Measurements from ENCODE around the gene CCDC7.
"Not testable (repeated sequence)": the region's sequence is repeated elsewhere in the genome, so short reads cannot be mapped to it uniquely, and the experiment has no call there.

The CCDC7 gene

DNA sequence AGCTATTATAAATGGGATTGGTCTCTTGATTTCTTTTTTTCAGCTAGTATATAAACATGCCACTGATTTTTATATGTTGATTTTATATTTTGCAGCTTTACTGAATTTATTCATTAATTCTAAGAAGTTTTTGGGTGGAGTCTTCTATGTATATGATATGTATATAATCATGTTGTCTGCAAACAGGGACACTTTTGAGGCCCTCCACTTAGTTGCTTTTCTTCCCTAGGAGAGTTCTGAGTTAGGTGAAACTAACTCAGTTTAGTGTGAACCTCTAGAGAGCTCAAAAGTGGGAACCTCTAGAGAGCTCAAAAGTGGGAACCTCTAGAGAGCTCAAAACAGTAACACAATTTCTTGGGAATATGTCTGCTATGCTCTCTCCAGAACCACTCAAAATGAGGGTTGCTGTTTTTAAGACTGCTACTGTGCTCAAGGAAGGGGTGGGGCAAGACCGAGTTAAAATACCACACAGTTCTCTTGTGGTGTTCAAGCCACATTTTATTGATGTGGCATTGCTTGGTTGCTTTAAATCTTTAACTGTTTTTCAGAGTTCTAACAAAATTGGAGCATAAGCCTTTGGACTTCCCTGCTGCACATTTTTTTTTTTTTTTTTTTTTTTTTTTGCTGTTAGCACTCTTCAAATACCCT, 13.2 kb downstream of the CCDC7 start:
- DNase-seq, result no peak

DNA sequence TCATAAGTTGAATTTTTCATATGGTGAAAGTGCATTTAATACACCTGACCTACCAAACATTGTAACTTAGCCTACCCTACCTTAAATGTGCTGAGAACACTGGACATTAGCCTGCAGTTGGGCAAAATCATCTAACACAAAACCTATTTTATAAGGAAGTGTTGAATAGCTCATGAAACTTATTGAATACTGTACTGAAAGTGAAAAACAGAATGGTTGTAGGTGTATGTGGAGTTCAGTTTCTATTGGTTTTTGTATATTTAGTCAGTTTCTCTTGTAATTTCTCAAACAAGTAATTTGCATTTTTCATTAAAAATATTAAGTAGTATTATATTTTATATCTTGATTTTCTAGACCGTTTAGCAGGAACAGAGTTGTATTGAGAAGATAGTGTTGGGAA, 15.3 kb downstream of the CCDC7 start:
- DNase-seq, result no peak

DNA sequence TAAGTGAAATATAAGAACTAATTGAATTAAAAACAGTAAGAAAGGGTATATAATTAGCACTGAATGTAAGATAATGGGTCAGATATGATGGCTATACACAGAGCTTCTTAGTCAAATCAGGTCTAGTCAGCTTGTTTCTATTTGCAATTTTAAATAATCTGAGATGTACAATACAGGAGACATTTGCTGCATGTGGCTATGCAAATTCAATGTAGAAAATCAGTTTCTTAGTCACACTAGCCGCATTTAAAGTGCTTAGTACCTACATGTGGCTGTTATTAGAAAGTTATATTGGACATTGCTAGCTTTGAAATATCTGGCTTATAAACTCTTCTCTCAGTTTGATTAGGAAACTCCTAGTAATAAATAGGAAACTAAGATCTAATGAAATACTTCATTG, 25.3 kb downstream of the CCDC7 start:
- no peak for DNase-seq

DNA sequence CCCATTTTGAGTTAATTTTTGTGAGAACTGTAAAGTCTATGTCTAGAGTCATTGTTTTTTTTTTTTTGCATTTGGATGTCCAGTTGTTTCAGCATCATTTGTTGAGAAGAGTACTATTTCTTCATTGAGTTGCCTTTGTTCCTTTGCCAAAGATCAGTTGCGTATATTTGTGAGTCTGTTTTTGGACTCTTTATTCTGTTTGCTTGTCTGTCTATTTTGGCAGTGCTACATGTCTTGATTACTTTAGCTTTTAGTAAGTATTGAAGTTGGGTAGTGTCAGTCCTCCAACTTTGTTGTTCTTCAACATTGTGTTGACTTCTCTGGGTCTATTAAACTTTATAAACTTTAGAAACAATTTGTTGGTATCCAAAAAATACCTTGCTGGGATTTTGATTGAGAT, 31.6 kb downstream of the CCDC7 start:
- DNase-seq, result no peak

DNA sequence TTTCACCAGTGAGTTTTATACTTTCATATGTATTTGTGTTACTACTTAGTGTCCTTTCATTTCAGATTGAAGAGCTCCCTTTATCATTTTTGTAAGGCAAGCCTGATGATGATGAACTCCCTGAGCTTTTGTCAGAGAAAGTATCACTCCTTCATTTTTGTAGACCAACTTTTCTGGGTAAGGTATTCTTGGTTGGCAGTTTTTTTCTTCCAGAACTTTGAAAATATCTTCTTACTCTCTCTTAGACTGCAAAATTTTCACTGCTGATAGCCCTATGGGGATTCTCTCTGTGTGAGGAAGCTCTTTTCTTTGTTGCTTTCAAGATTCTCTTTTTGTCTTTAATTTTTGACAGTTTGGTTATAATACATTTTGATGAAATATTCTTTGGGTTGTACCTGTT, 35.7 kb downstream of the CCDC7 start:
- no peak for DNase-seq

DNA sequence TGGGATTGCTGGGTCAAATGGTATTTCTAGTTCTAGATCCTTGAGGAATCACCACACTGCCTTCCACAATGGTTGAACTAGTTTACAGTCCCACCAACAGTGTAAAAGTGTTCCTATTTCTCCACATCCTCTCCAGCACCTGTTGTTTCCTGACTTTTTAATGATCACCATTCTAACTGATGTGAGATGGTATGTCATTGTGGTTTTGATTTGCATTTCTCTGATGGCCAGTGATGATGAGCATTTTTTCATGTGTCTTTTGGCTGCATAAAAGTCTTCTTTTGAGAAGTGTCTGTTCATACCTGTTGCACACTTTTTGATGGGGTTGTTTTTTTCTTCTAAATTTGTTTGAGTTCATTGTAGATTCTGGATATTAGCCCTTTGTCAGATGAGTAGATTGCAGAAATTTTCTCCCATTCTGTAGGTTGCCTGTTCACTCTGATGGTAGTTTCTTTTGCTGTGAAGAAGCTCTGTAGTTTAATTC, 37.1 kb downstream of the CCDC7 start:
- not testable (repeated sequence) for DNase-seq

DNA sequence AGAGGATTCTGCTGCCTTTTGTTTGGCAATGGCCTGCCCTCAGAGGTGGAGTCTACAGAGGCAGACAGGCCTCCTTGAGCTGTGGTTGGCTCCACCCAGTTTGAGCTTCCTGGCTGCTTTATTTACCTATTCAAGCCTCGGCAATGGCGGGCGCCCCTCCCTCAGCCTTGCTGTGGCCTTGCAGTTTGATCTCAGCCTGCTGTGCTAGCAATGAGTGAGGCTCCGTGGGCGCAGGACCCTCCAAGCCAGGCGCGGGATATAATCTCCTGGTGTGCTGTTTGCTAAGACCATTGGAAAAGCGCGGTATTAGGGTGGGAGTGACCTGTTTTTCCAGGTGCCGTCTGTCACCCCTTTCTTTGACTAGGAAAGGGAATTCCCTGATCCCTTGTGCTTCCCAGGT, 42.1 kb downstream of the CCDC7 start:
- DNase-seq, result not testable (repeated sequence)

DNA sequence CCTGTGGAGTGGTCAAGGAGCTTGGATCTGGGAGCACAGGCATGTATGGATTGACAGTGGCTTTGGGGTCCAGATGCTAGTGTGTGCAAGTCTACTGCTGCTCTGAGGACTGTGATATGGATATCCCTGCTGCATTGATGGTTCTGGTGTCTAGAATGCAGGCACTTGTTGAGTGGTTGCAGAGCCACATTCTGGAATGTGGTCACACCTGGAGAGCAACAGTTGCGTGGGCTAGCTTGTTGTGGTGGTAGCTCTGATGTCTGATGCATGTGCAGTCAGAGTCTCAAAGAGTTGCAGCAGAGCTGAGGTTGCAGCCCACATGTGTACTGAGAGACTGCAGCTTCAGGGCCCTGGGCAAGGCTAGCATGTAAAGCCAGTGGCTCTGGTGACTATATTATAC, 43.2 kb downstream of the CCDC7 start:
- DNase-seq, result no peak

DNA sequence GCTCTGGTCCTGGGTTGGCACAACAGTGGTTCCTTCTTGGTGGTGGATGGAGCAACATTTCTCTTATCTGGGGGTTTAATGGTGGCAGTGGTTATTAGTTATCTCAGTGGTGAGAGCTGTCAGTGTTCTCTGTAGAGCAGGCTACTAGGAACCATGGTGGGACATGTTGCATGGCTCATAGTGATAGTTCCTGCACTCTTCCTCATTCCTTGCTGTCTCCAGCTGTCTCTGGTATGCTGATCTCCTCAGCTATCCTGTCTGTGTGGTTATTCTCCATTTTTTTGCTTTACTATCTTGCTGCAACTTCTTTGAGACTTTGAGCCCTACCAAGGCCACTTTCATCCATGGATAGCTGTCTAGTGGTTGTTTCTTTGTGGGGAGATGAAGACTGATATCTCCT, 44.0 kb downstream of the CCDC7 start:
- DNase-seq, result no peak

DNA sequence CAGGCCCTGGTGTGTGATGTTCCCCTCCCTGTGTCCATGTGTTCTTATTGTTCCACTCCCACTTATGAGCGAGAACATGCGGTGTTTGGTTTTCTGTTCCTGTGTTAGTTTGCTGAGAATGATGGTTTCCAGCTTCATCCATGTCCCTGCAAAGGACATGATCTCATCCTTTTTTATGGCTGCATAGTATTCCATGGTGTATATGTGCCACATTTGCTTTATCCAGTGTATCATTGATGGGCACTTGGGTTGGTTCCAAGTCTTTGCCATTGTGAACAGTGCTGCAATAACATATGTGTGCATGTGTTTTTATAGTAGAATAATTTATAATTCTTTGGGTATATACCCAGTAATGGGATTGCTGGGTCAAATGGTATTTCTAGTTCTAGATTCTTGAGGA, 48.6 kb downstream of the CCDC7 start:
- not testable (repeated sequence) for DNase-seq

DNA sequence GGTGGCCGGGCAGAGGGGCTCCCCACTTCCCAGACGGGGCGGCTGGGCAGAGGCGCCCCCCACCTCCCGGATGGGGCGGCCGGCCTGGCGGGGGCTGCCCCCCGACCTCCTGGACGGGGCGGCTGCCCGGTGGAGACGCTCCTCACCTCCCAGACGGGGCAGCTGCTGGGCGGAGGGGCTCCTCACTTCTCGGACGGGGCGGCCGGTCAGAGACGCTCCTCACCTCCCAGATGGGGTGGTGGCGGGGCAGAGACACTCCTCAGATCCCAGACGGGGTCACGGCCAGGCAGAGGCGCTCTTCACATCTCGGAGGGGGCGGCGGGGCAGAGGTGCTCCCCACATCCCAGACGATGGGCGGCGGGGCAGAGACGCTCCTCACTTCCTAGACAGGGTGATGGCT, 54.2 kb downstream of the CCDC7 start:
- not testable (repeated sequence) for DNase-seq

DNA sequence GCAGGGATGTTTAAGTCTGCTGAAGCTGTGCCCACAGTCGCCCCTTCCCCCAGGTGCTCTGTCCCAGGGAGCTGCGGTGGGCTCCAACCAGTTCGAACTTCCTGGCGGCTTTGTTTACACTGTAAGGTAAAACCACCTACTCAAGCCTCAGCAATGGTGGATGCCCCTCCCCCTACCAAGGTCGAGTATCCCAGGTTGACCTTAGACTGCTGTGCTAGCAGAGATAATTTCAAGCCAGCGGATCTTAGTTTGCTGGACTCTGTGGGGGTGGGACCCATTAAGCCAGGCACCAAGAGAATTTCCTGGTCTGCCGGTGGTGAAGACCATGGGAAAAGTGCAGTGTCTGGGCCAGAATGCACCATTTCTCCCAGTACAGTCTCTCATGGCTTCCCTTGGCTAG, 56.0 kb downstream of the CCDC7 start:
- DNase-seq, result no peak

DNA sequence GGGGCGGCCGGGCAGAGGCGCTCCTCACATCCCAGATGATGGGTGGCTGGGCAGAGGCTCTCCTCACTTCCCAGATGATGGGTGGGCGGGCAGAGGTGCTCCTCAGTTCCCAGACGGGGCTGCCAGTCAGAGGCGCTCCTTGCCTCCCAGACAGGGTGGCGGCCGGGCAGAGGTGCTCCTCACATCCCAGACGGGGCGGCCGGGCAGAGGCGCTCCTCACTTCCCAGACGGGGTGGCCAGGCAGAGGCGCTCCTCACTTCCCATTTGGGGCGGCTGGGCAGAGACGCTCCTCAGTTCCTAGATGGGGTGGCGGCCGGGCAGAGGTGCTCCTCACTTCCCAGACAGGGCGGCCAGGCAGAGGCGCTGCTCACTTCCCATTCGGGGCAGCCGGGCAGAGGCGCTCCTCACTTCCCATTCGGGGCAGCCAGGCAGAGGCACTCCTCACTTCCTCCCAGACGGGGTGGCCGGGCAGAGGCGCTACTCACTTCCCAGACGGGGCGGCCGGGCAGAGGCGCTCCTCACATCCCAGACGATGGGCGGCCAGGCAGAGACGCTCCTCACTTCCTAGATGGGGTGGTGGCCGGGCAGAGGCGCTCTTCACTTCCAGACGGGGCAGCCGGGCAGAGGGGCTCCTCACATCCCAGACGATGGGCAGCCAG, 60.0 kb downstream of the CCDC7 start:
- DNase-seq, result not testable (repeated sequence)

DNA sequence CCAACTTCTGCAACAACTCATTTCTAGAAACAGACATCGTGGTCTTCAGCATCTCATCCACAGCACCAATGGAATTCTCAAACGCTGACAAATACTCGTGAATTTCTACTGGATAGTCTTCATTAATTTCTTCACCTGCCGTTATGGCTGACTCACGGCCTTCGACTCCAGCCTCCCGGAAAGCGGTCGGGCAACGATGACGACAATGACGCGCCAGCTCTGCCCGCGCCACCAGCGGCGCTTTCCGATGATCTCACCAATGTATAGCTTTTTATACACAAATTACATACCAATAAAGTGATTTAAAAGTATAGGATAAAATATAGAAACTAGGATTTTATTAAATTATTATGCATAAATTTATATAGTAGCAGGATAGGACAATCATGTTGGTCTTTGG, 65.7 kb downstream of the CCDC7 start:
- no peak for DNase-seq

DNA sequence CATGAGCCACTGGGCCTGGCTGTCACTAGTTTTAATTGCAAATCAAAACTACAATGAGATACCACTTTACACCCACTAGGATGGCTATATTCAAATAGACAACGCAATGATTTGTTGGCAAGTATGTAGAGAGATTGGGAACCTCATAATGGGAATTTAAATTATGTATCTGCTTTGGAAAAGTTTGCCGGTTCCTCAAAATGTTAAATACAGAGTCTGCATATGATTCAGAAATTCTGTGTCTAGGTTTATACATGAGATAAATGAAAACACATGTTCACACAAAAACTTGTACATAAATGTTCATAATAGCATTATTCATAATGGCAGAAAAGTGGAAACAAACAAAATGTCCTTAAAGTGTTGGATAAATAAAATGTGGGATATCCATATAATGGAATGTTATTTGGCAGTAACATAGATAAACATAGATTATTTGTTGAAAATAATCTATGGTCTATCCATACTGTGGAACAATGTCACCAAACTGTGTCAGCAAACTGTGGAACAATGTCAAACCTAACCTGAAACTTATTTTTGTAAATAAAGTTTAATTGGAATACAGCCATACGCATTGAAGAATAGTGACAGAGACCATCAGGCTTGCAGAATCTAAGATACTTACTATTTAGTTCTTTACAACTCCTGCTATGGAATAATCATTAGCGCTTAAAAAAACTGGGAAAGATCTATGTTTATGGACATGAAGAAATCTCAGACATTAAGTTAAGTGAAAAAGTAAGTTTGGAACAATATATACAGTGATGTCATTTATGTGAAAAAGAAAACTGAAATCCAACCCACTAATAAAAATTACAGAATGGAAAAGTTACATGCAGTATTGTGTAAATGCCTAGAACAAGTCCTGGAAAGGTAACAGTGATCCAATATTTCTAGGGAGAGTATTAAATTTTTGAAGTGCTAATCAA, 70.9 kb downstream of the CCDC7 start:
- no peak for DNase-seq

DNA sequence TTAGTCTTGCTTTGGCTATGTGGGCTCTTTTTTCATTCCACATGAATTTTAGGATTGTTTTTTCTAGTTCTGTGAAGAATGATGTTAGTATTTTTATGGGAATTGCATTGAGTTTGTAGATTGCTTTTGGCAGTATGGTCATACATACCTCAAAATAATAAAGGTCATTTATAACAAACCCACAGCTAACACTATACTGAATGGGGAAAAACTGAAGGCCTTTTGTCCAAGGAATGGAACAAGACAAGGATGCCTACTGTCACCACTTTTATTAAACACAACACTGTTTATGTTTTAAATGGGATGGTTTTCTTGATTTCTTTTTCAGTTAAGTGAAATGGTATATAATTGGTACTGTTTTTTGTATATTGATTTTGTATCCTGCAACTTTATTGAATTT, 84.3 kb downstream of the CCDC7 start:
- no peak for DNase-seq

DNA sequence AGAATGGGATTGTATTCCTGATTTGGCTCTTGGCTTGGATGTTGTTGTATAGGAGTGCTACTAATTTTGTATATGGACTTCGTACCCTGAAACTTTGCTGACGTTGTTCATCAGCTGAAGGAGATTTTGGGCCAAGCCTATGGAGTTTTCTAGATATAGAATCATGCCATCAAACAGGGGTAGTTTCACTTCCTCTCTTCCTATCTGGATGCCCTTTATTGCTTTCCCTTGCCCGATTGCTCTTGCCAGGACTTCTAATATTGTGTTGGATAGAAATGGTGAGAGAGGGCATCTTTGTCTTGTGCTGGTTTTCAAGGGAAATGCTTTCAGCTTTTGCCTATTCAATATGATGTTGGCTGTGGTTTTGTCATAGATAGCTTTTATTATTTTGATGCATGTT, 92.3 kb downstream of the CCDC7 start:
- no peak for DNase-seq

DNA sequence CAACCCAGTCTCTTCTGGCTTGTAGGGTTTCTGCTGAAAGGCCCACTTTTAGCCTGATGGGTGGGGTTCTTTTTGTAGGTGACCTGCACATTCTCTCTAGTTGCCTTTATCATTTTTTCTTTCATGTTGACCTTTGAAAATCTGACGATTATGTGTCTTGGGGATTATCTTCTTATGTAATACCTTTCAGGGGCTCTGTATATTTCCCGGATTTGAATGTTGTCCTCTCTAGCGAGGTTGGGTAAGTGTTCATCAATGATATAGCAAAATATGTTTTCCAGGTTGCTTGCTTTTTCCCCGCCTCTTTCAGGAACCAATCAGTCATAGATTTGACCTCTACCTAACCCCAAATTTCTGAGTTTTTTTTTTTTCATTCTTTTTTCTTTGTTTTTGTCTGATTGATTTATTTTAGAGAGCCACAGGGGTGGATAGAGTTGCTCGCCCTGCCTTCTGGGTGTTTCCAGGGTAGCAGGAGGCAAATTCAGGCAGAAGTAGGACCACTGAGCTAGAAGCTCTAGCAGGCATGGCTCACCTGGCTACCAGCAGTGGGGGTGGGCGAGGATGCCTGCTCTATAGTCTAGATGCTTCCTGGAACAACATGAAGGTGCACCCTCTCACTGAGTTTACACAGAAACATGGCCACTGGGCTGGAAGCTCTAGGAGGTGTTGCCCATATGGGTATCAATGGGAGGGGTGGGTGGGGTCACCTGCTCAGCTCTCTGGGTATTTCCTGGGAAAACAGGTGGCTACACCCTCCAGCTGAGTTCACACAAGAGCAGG, 94.9 kb downstream of the CCDC7 start:
- no peak for DNase-seq

DNA sequence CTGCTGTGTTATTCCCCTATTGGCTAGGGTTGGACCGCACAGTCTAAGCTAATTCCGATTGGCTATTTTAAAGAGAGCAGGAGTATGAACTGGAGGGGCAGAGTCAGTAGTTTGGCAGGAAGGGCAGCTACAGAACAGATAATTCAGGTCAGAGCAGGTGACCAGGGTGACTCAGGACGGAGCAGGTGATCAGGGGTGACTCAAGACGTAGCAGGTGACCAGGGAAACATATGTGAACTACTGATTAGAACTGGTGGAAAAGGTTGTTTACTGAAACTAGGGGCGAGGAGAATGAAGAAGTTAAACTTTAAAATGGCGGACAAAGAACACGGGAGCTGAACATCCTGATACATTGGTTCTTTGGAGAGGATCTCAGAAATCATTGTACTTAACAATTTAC, 102.3 kb downstream of the CCDC7 start:
- DNase-seq, result no peak

DNA sequence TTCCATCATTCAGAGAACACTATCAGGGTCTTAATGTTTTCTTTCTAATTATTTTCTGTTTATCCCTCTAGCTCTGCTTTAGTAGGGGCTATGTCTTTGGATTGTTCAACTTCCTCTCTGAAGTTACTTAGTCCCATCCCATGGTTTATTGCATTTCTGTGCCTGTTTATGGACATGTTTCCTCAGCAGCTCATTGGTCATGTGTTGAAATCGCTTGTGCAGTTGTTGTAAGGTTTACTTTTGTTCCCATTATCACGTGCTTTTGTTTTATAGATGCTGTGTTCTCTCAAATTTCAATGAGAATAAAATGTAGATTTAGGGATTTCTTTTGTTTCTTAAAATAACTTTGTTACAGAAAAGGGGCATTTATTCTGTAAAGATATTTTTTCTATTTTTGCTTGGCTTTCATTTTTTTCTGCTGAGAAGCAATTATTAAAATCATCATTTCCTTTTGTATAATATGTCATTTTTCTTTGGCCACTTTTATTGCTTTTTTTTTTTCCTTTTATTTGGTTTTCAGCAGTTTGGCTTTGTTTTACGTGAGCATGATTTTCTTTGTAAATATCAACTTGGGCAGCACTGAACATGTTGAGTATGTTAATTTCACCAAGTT, 110.9 kb downstream of the CCDC7 start:
- DNase-seq, result no peak

DNA sequence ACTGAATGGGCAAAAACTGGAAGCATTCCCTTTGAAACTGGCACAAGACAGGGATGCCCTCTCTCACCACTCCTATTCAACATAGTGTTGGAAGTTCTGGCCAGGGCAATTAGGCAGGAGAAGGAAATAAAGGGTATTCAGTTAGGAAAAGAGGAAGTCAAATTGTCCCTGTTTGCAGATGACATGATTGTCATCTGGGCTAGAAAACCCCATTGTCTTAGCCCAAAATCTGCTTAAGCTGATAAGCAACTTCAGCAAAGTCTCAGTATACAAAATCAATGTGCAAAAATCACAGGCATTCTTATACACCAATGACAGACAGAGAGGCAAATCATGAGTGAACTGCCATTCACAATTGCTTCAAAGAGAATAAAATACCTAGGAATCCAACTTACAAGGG, 116.8 kb downstream of the CCDC7 start:
- not testable (repeated sequence) for DNase-seq

DNA sequence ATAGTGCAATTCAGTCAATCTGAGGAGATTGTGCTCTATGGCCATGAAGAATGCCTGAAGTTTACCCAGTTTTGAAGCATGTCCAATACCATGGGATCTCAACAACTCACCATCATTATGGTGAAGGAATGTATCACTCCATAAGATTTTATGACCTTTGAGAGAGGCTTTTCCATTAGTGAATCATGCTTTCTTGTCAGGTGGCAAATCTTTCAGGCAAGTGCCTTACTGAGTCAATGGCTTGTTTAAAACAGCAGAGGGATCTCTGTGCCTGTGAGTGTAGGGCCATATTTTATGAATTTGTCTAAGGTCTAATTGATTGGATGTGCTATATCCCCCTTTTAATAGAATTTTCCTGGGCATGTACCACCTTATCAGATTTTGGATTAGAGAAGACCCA, 131.5 kb downstream of the CCDC7 start:
- DNase-seq, result no peak

DNA sequence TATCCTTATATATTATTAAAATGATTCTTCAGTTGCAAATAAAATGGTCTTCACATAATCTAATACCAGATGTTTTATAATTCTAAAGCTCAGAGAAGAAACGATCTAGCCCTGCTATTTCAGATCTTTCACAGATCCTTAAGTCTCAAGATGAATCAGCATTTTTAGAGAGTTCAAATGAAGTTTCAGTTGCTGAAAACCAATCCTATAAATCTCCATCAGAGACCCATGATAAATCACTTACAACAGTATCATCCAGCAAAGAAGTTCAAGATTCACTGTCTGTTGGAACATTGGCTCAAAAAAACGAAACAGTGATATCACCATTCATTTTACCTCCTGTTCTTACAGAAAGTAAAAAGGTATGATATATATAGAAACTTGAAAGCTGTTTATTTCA, 137.0 kb downstream of the CCDC7 start:
- DNase-seq, result no peak
